Body of pancreas (tissue), 4 donors: ENCODE data around the gene TOR1AIP2. TPM values are rescaled to one million over a fixed set of nuclear protein-coding genes. Genes with fewer than 3 reads are reported as not detected.

ENCODE experiments used
- ATAC-seq: fragments of 150-250 bp; one replicate; pipeline ENCODE4 v1.9.1; 2016
- DNase-seq, 4 donors: peaks; one replicate each; pipeline ENCODE4 v3.0.0-alpha.2; 2019
- H3K27ac ChIP-seq, 4 donors: fragments of 200-600 bp; sonication (generic); 1 replicate in 3 of 4; 2 replicates in 1 of 4; pipeline versions ENCODE4 v1.5.1 to v1.6.1; 2016 to 2019; ENCODE audit warnings: mild to moderate bottlenecking in 1 of 4, mixed read lengths in 1 of 4, moderate library complexity in 1 of 4
- H3K27me3 ChIP-seq, 2 donors: fragments of 200-600 bp; sonication (generic); one replicate each; pipeline ENCODE4 v1.6.0; 2016; ENCODE audit warnings: mild to moderate bottlenecking in 1 of 2
- H3K36me3 ChIP-seq, 2 donors: fragments of 200-600 bp; sonication (generic); replicated peaks in 1 of 2; 2 replicates each; pipeline ENCODE4 v1.5.1; 2016; ENCODE audit warnings: low read depth in 2 of 2; ENCODE audit not compliant: insufficient read depth in 1 of 2
- H3K4me1 ChIP-seq: fragments of 200-600 bp; sonication (generic); one replicate; pipeline ENCODE4 v1.6.0; 2016
- H3K4me3 ChIP-seq, 2 donors: fragments of 200-600 bp; sonication (generic); 1 replicate in 1 of 2; 2 replicates in 1 of 2; pipeline ENCODE4 v1.5.1; 2016 to 2019
- H3K9me3 ChIP-seq, 3 donors: fragments of 200-600 bp; sonication (generic); 1 replicate in 2 of 3; 2 replicates in 1 of 3; pipeline ENCODE4 v1.5.1; 2016
- POLR2A ChIP-seq, 3 donors: fragments of 450-650 bp; IDR thresholded peaks; one replicate each; pipeline ENCODE4 v1.6.1; 2016; ENCODE audit warnings: antibody characterized with exemption in 3 of 3, mild to moderate bottlenecking in 2 of 3
- WGBS, 2 donors: methylation state at CpG; one replicate each; pipeline ENCODE4 v1.1.5; 2017; 5-methylcytosine and 5-hydroxymethylcytosine counted together
- intact Hi-C: fragments of 100-400 bp; cut with DNase I; formaldehyde crosslinking; loops from one replicate; pipeline ENCODE4 v1.15.1; 2023
- total RNA-seq, 2 donors: library from RNA; depleted of rRNA; stranded (reverse); fragments of >200 nt; gene quantifications; one replicate each; pipeline ENCODE4 v1.1.0, GENCODE V29; 2016
- TF ChIP-seq, protein P1 (sequence below), 7 experiments: fragments of 450-650 bp in 4 of 7; fragments of 200-600 bp in 3 of 7; sonication (generic) in 3 of 7; IDR thresholded peaks; one replicate each; pipeline ENCODE4 v1.5.1; 2016 to 2019; ENCODE audit warnings: antibody characterized with exemption in 7 of 7

Gene TOR1AIP2
- total RNA-seq, 2 donors from 2014 or later: 44.1 to 44.8 TPM

DNA sequence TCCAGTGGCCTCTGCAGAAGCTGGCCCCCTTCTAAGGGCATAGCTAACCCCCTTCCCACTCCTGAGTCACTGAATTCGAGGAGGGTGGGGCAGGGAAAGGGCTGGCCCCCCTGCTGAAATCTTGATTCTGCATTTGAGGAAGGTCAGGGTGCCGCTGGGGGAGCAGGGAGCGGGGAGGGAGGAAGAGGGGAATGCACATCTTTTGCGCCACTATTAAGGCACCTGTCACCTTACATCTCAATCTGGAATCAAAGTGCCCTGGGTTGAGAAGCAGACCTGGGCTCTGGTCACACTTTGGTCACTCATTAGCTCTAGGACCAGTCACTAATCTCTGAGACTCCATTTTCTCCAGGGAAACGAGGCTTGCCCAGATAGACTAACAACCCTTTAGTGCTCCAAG, 62.0 kb downstream of the TOR1AIP2 start:
- no peak overlapping the region for H3K4me3 ChIP-seq
- ATAC-seq (no peak), DNase-seq (no peak)
- peak overlapping the region in 2 of 4 donors; percentile 36 to 40 for H3K27ac ChIP-seq
- peaks cover 25% of the 10 kb centered on the region for H3K4me1 ChIP-seq
- intact Hi-C loops: no loop called here
- WGBS, 2 donors: 33 to 38% methylated on average over 2 to 5 of the region's 5 CpGs
- no peak for TF ChIP-seq POLR2A (IDR thresholded peaks at IDR 0.05)
- TF ChIP-seq, protein P1, sequence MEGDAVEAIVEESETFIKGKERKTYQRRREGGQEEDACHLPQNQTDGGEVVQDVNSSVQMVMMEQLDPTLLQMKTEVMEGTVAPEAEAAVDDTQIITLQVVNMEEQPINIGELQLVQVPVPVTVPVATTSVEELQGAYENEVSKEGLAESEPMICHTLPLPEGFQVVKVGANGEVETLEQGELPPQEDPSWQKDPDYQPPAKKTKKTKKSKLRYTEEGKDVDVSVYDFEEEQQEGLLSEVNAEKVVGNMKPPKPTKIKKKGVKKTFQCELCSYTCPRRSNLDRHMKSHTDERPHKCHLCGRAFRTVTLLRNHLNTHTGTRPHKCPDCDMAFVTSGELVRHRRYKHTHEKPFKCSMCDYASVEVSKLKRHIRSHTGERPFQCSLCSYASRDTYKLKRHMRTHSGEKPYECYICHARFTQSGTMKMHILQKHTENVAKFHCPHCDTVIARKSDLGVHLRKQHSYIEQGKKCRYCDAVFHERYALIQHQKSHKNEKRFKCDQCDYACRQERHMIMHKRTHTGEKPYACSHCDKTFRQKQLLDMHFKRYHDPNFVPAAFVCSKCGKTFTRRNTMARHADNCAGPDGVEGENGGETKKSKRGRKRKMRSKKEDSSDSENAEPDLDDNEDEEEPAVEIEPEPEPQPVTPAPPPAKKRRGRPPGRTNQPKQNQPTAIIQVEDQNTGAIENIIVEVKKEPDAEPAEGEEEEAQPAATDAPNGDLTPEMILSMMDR (IDR thresholded peaks at IDR 0.05): no peak
- H3K9me3 ChIP-seq: no peaks in the 10 kb centered on the region
- no peaks in the 10 kb centered on the region for H3K27me3 ChIP-seq
- H3K36me3 ChIP-seq: no peaks in the 10 kb centered on the region

DNA sequence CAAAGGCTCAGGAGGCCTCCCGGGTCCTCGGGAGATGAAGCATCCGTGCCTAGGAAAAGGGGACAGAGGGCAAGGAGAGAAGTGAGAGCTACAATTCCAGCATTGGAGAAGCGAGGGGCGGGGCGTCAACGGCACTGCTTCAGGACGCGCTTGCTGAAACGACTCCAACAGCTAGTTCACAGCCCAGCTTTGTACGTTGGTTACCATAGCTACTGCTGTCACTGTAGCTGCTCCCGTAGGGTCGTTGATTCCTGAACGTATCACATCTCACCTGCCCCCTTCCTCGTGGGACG, 63.1 kb downstream of the TOR1AIP2 start:
- no peak for TF ChIP-seq POLR2A (IDR thresholded peaks at IDR 0.05)
- intact Hi-C loops: loop anchor here (5.0 kb wide), 1 partner anchor 107 kb away; no protein-coding TSS in a partner anchor
- Histone ChIP-seq H3K4me3 (no peak overlapping the region), H3K9me3 (no peaks in the 10 kb centered on the region), H3K27ac (peak overlapping the region in 2 of 4 donors; percentile 17 to 40), H3K36me3 (no peaks in the 10 kb centered on the region), H3K4me1 (peaks cover 25% of the 10 kb centered on the region), H3K27me3 (no peaks in the 10 kb centered on the region)
- DNase-seq (no peak), ATAC-seq (peak; percentile 65)
- WGBS, 2 donors: 0% methylated on average over 12 to 16 of the region's 16 CpGs

DNA sequence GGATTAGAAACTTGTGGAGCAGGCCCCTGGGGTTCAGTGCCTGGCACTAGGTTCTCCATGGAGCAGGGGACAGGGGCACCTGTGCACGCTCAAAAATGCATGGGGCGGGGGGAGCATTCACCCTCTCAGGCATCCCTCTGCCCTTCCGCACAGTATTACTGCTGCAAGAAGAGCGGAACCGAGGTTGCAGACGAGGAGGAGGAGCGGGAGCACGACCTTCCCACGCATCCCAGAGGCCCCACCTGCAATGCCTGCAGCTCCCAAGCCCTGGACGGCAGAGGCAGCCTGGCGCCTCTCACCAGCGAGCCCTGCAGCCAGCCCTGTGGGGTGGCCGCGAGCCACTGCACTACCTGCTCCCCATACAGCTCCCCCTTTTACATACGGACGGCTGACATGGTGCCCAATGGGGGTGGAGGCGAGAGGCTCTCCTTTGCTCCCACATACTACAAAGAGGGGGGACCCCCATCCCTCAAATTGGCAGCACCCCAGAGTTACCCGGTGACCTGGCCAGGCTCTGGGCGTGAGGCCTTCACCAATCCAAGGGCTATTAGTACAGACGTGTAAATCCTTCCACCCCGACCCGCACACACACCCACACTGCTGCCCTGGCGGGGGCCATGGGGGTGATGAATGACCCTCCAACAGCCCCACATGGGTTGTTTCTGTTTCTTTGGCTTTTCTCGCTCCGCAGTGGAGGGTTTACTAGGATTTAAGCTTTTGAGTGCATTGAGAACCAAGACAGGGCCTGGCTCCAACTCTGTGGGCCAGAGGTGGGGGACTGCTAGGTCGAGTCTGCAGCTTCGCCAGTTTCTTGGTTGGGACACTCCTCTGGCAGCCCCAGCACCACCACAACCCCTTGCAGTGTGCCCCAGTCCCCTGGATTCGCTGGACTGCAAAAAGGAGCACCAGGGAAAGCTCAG, 63.7 kb downstream of the TOR1AIP2 start:
- ATAC-seq: no peak
- intact Hi-C loops: loop anchor here (5.0 kb wide), 1 partner anchor 107 kb away; no protein-coding TSS in a partner anchor
- peak overlapping the region in 1 of 4 donors; percentile 17 for H3K27ac ChIP-seq
- TF ChIP-seq, protein P1 (IDR thresholded peaks at IDR 0.05): no peak
- TF ChIP-seq POLR2A (IDR thresholded peaks at IDR 0.05): no peak
- DNase-seq: no peak
- H3K4me1 ChIP-seq: peaks cover 25% of the 10 kb centered on the region
- no peak overlapping the region for H3K4me3 ChIP-seq
- WGBS, 2 donors: 73 to 76% methylated on average over 19 to 28 of the region's 28 CpGs
- H3K9me3 ChIP-seq: no peaks in the 10 kb centered on the region
- no peaks in the 10 kb centered on the region for H3K27me3 ChIP-seq
- H3K36me3 ChIP-seq: no peaks in the 10 kb centered on the region

DNA sequence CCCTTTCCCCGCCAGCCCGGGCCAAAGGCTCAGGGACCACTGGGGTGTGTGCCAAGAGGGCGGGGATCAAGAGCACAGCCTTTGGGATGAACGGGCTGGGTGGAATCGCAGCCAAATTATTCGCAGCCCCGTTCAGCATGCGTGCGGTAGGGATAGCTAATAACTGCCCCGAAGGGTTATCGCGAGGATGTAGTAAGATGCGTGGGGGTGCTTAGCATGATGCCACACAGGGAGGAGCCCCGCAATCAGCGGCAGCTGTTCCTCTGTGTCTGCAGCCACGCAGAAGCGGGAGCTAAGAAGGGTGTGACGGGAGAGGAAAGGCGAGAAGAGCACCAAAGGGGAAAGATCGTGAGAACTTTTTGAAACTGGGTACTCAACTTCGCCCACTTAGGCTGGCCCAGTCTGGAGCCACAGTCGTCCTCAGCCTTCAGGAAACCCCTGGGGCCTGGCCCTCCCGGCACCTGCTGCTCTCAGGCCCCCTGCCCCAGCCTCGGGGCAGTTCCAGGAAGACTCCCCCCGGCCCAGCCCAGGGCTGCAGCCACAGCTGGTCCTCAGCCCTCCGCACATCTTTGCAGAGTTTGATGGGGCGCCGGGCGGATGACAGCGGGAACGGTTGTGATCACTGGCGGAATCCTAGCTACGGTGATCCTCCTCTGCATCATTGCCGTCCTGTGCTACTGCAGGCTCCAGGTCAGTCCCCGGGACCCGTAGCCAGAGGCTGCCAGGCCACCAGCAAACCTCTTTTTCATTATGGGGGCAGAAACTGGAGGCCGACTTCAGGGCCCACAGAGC, 64.9 kb downstream of the TOR1AIP2 start:
- ATAC-seq: no peak
- WGBS, 2 donors: 71 to 72% methylated on average over 28 to 36 of the region's 37 CpGs
- Histone ChIP-seq H3K36me3 (no peaks in the 10 kb centered on the region), H3K9me3 (no peaks in the 10 kb centered on the region), H3K4me3 (no peak overlapping the region), H3K27me3 (no peaks in the 10 kb centered on the region), H3K4me1 (peaks cover 25% of the 10 kb centered on the region), H3K27ac (no peak overlapping the region)
- intact Hi-C loops: loop anchor here (5.0 kb wide), 1 partner anchor 105 kb away; no protein-coding TSS in a partner anchor
- DNase-seq: no peak
- no peak for TF ChIP-seq POLR2A (IDR thresholded peaks at IDR 0.05)
- TF ChIP-seq, protein P1 (IDR thresholded peaks at IDR 0.05): no peak

DNA sequence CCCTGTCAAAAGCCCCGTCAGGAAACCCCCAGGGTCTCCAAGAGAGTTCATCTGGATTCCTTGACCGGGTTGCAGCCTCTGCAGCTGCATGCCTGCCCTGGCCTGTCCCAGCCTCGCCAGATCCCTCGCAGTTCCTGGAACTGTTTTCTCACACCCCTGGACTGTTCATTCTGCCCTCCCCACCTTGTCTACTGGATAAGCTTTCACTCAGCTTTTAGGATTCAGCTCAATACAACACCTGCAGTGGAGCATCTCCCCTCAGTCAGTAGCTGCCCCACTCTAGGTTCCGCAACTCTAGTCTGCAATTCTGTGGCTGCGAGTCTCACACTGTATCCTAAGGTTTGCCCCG, 67.3 kb downstream of the TOR1AIP2 start:
- Histone ChIP-seq H3K9me3 (no peaks in the 10 kb centered on the region), H3K4me3 (no peak overlapping the region), H3K27me3 (no peaks in the 10 kb centered on the region), H3K4me1 (peaks cover 13% of the 10 kb centered on the region), H3K36me3 (no peaks in the 10 kb centered on the region), H3K27ac (no peak overlapping the region)
- ATAC-seq: no peak
- TF ChIP-seq, protein P1 (IDR thresholded peaks at IDR 0.05): no peak
- intact Hi-C loops: loop anchor here (5.0 kb wide), 1 partner anchor 103 kb away; no protein-coding TSS in a partner anchor
- no peak for DNase-seq
- 45 to 61% methylated on average over 5 to 7 of the region's 7 CpGs for WGBS, 2 donors
